Thoracic aorta (tissue), 2 donors: ENCODE results near the gene PHEX. TPM values are rescaled to one million over a fixed set of nuclear protein-coding genes. Genes with fewer than 3 reads are reported as not detected.

Experiments used
- ATAC-seq: fragments of 150-250 bp; one replicate; pipeline ENCODE4 v1.8.0; 2017; ENCODE audit warnings: low read depth; ENCODE audit not compliant: insufficient number of reproducible peaks, low FRiP score
- DNase-seq: peaks from one replicate; pipeline ENCODE4 v3.0.0-alpha.2; 2020; ENCODE audit warnings: low spot score
- H3K27ac ChIP-seq, 2 donors: fragments of 200-600 bp; sonication (generic); 1 replicate in 1 of 2; 2 replicates in 1 of 2; pipeline ENCODE4 v1.5.1; 2016; ENCODE audit warnings: mild to moderate bottlenecking in 2 of 2, moderate library complexity in 2 of 2
- H3K27me3 ChIP-seq: fragments of 200-600 bp; sonication (generic); replicated peaks from 2 replicates; pipeline ENCODE4 v1.6.0; 2016; ENCODE audit warnings: mild to moderate bottlenecking; ENCODE audit not compliant: insufficient read depth
- H3K36me3 ChIP-seq: fragments of 200-600 bp; sonication (generic); one replicate; pipeline ENCODE4 v1.5.1; 2016
- H3K4me1 ChIP-seq, 2 donors: fragments of 200-600 bp; sonication (generic); 1 replicate in 1 of 2; 2 replicates in 1 of 2; pipeline versions ENCODE4 v1.5.1 to v1.6.0; 2016; ENCODE audit warnings: low read depth in 2 of 2, mild to moderate bottlenecking in 1 of 2; ENCODE audit not compliant: control insufficient read depth in 1 of 2
- H3K4me3 ChIP-seq: fragments of 200-600 bp; sonication (generic); 2 replicates; pipeline ENCODE4 v1.5.1; 2016; ENCODE audit warnings: mild to moderate bottlenecking
- H3K9me3 ChIP-seq: fragments of 200-600 bp; sonication (generic); 2 replicates; pipeline ENCODE4 v1.5.1; 2016
- CTCF ChIP-seq: fragments of 200-600 bp; sonication (generic); IDR thresholded peaks from one replicate; pipeline ENCODE4 v1.5.1; 2019; ENCODE audit warnings: antibody characterized with exemption
- total RNA-seq, 2 donors: library from RNA; depleted of rRNA; stranded (reverse); fragments of >200 nt; gene quantifications; one replicate each; pipeline versions ENCODE4 v1.1.0 to v1.2.3, GENCODE V29; 2016

The PHEX gene
- total RNA-seq, 2 donors from 2014 or later, result 0.35 to 0.68 TPM

- H3K36me3 ChIP-seq, result no peaks in the 10 kb centered on the region
- H3K9me3 ChIP-seq, result no peaks in the 10 kb centered on the region
- TF ChIP-seq CTCF, result no peak
- no peak for ATAC-seq
- no peaks in the 10 kb centered on the region for H3K4me1 ChIP-seq
- H3K27ac ChIP-seq, result no peak overlapping the region
- DNase-seq, result no peak
- no peaks in the 10 kb centered on the region for H3K27me3 ChIP-seq
- no peak overlapping the region for H3K4me3 ChIP-seq
Observed at GRCh38 chrX:22117633-22118032, 85.5 kb downstream of the PHEX start.

- H3K27ac ChIP-seq, result no peak overlapping the region
- no peaks in the 10 kb centered on the region for H3K9me3 ChIP-seq
- no peak for TF ChIP-seq CTCF
- H3K4me3 ChIP-seq, result no peak overlapping the region
- ATAC-seq (no peak), DNase-seq (no peak)
- no peaks in the 10 kb centered on the region for H3K4me1 ChIP-seq
- no peaks in the 10 kb centered on the region for H3K27me3 ChIP-seq
- no peaks in the 10 kb centered on the region for H3K36me3 ChIP-seq
Observed at GRCh38 chrX:22118161-22118830, 86.2 kb downstream of the PHEX start.

DNA sequence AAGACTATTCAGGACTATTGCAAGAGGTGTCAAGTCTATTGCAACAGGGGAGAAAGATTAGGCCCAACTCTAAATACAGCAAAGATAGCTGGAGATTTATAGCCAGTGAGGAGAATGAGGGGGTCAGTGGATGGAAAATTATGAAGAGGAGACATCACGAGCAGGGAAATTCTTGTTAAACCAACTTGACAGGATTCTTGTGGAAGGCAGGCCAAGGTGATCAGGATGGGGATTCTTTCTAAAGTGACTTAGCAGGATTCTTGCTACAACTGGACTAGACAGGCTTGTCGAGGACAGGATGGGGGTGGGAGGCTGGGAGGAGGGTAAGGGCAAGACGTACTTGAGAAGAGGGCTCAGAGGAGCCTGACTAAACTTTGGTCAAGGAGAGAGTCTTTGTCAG is 89.0 kb downstream of the PHEX start:
- DNase-seq (no peak), ATAC-seq (no peak)
- no peaks in the 10 kb centered on the region for H3K4me1 ChIP-seq
- no peaks in the 10 kb centered on the region for H3K36me3 ChIP-seq
- no peaks in the 10 kb centered on the region for H3K27me3 ChIP-seq
- no peak overlapping the region for H3K27ac ChIP-seq
- TF ChIP-seq CTCF, result no peak
- no peak overlapping the region for H3K4me3 ChIP-seq
- H3K9me3 ChIP-seq, result no peaks in the 10 kb centered on the region

- peak; percentile 43 for ATAC-seq
Observed at GRCh38 chrX:22122510-22122909, 90.4 kb downstream of the PHEX start.

DNA sequence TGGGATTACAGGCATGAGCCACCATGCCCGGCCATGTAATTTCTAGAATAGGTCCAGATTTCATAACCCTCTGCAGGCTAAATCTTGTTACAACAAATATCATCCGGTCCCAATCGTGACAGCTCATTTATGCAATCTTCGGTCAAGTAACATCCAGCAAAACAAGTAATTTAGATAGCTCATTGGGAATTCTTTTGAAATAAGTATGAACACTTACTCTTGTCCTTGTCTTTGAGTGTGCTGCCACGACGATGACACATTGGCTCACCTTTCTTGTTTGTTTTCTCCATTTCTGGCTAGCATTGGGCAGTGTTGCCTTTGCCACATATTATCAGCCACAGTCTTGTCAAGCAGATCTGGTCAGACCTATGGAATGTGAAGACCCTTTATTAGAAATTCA is 92.0 kb downstream of the PHEX start:
- no peak for ATAC-seq
- H3K9me3 ChIP-seq, result no peaks in the 10 kb centered on the region

More at GRCh38 chrX:22122510-22122909, 90.4 kb downstream of the PHEX start:
- Histone ChIP-seq H3K4me3 (no peak overlapping the region), H3K27ac (no peak overlapping the region), H3K36me3 (no peaks in the 10 kb centered on the region), H3K9me3 (no peaks in the 10 kb centered on the region), H3K27me3 (no peaks in the 10 kb centered on the region), H3K4me1 (no peaks in the 10 kb centered on the region)
- no peak for TF ChIP-seq CTCF
- peak; percentile 3 for DNase-seq

More for the DNA sequence above, 92.0 kb downstream of the PHEX start:
- Histone ChIP-seq H3K36me3 (no peaks in the 10 kb centered on the region), H3K27ac (no peak overlapping the region), H3K4me1 (no peaks in the 10 kb centered on the region), H3K4me3 (no peak overlapping the region), H3K27me3 (no peaks in the 10 kb centered on the region)
- DNase-seq, result no peak
- TF ChIP-seq CTCF, result no peak
